ENCODE results near the gene BPHL.

Gene BPHL

GRCh38 chr6:3094815-3095214 lies 23.7 kb upstream of the BPHL start:
- DNase-seq (ENCODE audit: low read depth), result no peak
- no peak for TF ChIP-seq CTCF (IDR thresholded peaks at IDR 0.05; ENCODE audit: insufficient read depth, low read depth, low read length, missing control alignments)
- no peak overlapping the region for H3K4me3 ChIP-seq (ENCODE audit: low read depth, low read length)

- TF ChIP-seq CTCF (IDR thresholded peaks at IDR 0.05; ENCODE audit: insufficient read depth, low read depth, low read length, missing control alignments), result no peak
- DNase-seq (ENCODE audit: low read depth), result no peak
Measured at GRCh38 chr6:3102875-3103274, 15.6 kb upstream of the BPHL start.

GRCh38 chr6:3108746-3109414 lies 9.6 kb upstream of the BPHL start:
- H3K4me3 ChIP-seq (ENCODE audit: low read depth, low read length), result no peak overlapping the region
- DNase-seq (ENCODE audit: low read depth), result no peak
- TF ChIP-seq CTCF (IDR thresholded peaks at IDR 0.05; ENCODE audit: insufficient read depth, low read depth, low read length, missing control alignments), result no peak

More at GRCh38 chr6:3102875-3103274, 15.6 kb upstream of the BPHL start:
- no peak overlapping the region for H3K4me3 ChIP-seq (ENCODE audit: low read depth, low read length)

- H3K4me3 ChIP-seq (ENCODE audit: low read depth, low read length), result no peak overlapping the region
- DNase-seq (ENCODE audit: low read depth), result no peak
- no peak for TF ChIP-seq CTCF (IDR thresholded peaks at IDR 0.05; ENCODE audit: insufficient read depth, low read depth, low read length, missing control alignments)
Measured at GRCh38 chr6:3109761-3110160, 8.8 kb upstream of the BPHL start.

- no peak overlapping the region for H3K4me3 ChIP-seq (ENCODE audit: low read depth, low read length)
- no peak for TF ChIP-seq CTCF (IDR thresholded peaks at IDR 0.05; ENCODE audit: insufficient read depth, low read depth, low read length, missing control alignments)
- no peak for DNase-seq (ENCODE audit: low read depth)
Measured at GRCh38 chr6:3114377-3114776, 4.1 kb upstream of the BPHL start.

GRCh38 chr6:3117912-3118352 lies 579 bp upstream of the BPHL start:
- DNase-seq (ENCODE audit: low read depth), result no peak
- no peak for TF ChIP-seq CTCF (IDR thresholded peaks at IDR 0.05; ENCODE audit: insufficient read depth, low read depth, low read length, missing control alignments)
- peak overlapping the region; percentile 58 for H3K4me3 ChIP-seq (ENCODE audit: low read depth, low read length)
